ENCODE data around the gene OLFM3.

DNA sequence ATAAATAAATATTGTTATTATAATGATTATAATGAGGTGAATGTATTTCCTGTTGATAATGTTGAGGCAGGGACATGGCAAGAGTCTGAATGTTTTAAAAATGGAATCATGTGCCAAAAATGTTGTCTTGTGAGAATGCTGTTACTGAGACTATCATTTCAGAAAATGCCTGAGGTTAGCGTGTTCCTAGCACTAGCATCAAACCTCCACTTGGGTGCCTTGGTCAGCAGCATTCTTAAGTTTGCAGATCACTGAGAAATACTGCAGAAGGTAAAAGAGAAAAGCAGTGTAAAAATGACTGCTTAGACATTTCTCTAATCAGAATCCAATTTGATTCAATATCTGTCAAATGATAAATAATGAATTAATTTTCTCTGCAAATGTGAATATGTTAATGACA is 50.8 kb downstream of the OLFM3 start:
- no peak for TF ChIP-seq RELA (IDR thresholded peaks at IDR 0.05; ENCODE audit: borderline replicate concordance, partially characterized antibody)
- no peak for TF ChIP-seq JUND (IDR thresholded peaks at IDR 0.05; ENCODE audit: low read depth, low read length)
- TF ChIP-seq RCOR1 (conservative IDR thresholded peaks at IDR 0.05; ENCODE audit: low read depth, low read length), result no peak
- TF ChIP-seq EP300 (IDR thresholded peaks at IDR 0.05; ENCODE audit: borderline replicate concordance in 1 of 2, control insufficient read depth in 1 of 2, low read depth in 2 of 2, low read length in 2 of 2), result no peak
- TF ChIP-seq, protein P1, sequence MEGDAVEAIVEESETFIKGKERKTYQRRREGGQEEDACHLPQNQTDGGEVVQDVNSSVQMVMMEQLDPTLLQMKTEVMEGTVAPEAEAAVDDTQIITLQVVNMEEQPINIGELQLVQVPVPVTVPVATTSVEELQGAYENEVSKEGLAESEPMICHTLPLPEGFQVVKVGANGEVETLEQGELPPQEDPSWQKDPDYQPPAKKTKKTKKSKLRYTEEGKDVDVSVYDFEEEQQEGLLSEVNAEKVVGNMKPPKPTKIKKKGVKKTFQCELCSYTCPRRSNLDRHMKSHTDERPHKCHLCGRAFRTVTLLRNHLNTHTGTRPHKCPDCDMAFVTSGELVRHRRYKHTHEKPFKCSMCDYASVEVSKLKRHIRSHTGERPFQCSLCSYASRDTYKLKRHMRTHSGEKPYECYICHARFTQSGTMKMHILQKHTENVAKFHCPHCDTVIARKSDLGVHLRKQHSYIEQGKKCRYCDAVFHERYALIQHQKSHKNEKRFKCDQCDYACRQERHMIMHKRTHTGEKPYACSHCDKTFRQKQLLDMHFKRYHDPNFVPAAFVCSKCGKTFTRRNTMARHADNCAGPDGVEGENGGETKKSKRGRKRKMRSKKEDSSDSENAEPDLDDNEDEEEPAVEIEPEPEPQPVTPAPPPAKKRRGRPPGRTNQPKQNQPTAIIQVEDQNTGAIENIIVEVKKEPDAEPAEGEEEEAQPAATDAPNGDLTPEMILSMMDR (IDR thresholded peaks at IDR 0.05 in 2 of 3, conservative IDR thresholded peaks at IDR 0.05 in 1 of 3; ENCODE audit: control insufficient read depth in 2 of 3, extremely low read depth in 1 of 3, insufficient read depth in 1 of 3, low read depth in 3 of 3, low read length in 3 of 3), result no peak
- no peak for TF ChIP-seq STAT3 (IDR thresholded peaks at IDR 0.05; ENCODE audit: low read depth, low read length)
- TF ChIP-seq FOXK2 (IDR thresholded peaks at IDR 0.05), result no peak
- TF ChIP-seq SMC3 (IDR thresholded peaks at IDR 0.05; ENCODE audit: borderline replicate concordance, low read length), result no peak
- TF ChIP-seq, protein P2, sequence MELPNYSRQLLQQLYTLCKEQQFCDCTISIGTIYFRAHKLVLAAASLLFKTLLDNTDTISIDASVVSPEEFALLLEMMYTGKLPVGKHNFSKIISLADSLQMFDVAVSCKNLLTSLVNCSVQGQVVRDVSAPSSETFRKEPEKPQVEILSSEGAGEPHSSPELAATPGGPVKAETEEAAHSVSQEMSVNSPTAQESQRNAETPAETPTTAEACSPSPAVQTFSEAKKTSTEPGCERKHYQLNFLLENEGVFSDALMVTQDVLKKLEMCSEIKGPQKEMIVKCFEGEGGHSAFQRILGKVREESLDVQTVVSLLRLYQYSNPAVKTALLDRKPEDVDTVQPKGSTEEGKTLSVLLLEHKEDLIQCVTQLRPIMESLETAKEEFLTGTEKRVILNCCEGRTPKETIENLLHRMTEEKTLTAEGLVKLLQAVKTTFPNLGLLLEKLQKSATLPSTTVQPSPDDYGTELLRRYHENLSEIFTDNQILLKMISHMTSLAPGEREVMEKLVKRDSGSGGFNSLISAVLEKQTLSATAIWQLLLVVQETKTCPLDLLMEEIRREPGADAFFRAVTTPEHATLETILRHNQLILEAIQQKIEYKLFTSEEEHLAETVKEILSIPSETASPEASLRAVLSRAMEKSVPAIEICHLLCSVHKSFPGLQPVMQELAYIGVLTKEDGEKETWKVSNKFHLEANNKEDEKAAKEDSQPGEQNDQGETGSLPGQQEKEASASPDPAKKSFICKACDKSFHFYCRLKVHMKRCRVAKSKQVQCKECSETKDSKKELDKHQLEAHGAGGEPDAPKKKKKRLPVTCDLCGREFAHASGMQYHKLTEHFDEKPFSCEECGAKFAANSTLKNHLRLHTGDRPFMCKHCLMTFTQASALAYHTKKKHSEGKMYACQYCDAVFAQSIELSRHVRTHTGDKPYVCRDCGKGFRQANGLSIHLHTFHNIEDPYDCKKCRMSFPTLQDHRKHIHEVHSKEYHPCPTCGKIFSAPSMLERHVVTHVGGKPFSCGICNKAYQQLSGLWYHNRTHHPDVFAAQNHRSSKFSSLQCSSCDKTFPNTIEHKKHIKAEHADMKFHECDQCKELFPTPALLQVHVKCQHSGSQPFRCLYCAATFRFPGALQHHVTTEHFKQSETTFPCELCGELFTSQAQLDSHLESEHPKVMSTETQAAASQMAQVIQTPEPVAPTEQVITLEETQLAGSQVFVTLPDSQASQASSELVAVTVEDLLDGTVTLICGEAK (IDR thresholded peaks at IDR 0.05; ENCODE audit: borderline replicate concordance), result no peak

Data from GM12878 (cell line).